ENCODE measurements around the gene DPP6. TPM values are rescaled to one million over a fixed set of nuclear protein-coding genes. Genes with fewer than 3 reads are reported as not detected.

Gene DPP6
- total RNA-seq, 1 experiment from 2014 or later, result not detected

GRCh38 chr7:154416714-154417113 is 364.5 kb downstream of the DPP6 start:
- BruUV-seq (replicated peaks), result no TSS peak
- no peaks in the 10 kb centered on the region for H3K4me1 ChIP-seq (replicated peaks; ENCODE audit: insufficient read depth)
- intact Hi-C loops (cut with micrococcal nuclease; ENCODE audit: unreplicated experiment), result no loop called here
- DNase-seq, result no peak
- no peak for TF ChIP-seq CTCF (conservative IDR thresholded peaks at IDR 0.05)
- TF ChIP-seq EZH2 (IDR thresholded peaks at IDR 0.05; ENCODE audit: low read depth), result no peak
- ChIA-PET POLR2A (ENCODE audit: unreplicated experiment) (no interaction called here), CTCF (no interaction called here)
- peaks cover 32% of the 10 kb centered on the region for H3K27me3 ChIP-seq (ENCODE audit: insufficient read depth, low read depth)
- no peak overlapping the region for H2AFZ ChIP-seq
- no peak overlapping the region for H3K4me3 ChIP-seq
- no peak overlapping the region for H3K4me2 ChIP-seq
- no peaks in the 10 kb centered on the region for H3K79me2 ChIP-seq (ENCODE audit: low read depth)
- no peaks in the 10 kb centered on the region for H3K9me2 ChIP-seq (ENCODE audit: insufficient read depth)
- 0 out of 2 replicates have a peak, but pooled peaks cover 4% of the 10 kb centered on the region for H4K20me1 ChIP-seq (ENCODE audit: insufficient read depth)
- H3K36me3 ChIP-seq (ENCODE audit: low read depth), result no peaks in the 10 kb centered on the region
- no peak overlapping the region for H3K27ac ChIP-seq
- no peaks in the 10 kb centered on the region for H3K9me3 ChIP-seq (ENCODE audit: insufficient read depth, low read depth)
- H3F3A ChIP-seq (ENCODE audit: insufficient read depth, low read depth), result no peaks in the 10 kb centered on the region

GRCh38 chr7:154419344-154419743 is 367.1 kb downstream of the DPP6 start:
- intact Hi-C loops (cut with micrococcal nuclease; ENCODE audit: unreplicated experiment), result no loop called here
- BruUV-seq (replicated peaks), result no TSS peak
- Histone ChIP-seq H4K20me1 (ENCODE audit: insufficient read depth) (0 out of 2 replicates have a peak, but pooled peaks cover 3% of the 10 kb centered on the region), H3K9me2 (ENCODE audit: insufficient read depth) (no peaks in the 10 kb centered on the region), H3K9me3 (ENCODE audit: insufficient read depth, low read depth) (no peaks in the 10 kb centered on the region), H3K4me2 (no peak overlapping the region), H3K4me1 (replicated peaks; ENCODE audit: insufficient read depth) (no peaks in the 10 kb centered on the region), H2AFZ (no peak overlapping the region), H3K36me3 (ENCODE audit: low read depth) (no peaks in the 10 kb centered on the region), H3K79me2 (ENCODE audit: low read depth) (no peaks in the 10 kb centered on the region), H3K27ac (no peak overlapping the region), H3K4me3 (no peak overlapping the region), H3K27me3 (ENCODE audit: insufficient read depth, low read depth) (peaks cover 51% of the 10 kb centered on the region), H3F3A (ENCODE audit: insufficient read depth, low read depth) (no peaks in the 10 kb centered on the region)
- ChIA-PET POLR2A (ENCODE audit: unreplicated experiment) (no interaction called here), CTCF (no interaction called here)
- DNase-seq, result no peak
- TF ChIP-seq EZH2 (IDR thresholded peaks at IDR 0.05; ENCODE audit: low read depth) (no peak), CTCF (conservative IDR thresholded peaks at IDR 0.05) (no peak)

DNA sequence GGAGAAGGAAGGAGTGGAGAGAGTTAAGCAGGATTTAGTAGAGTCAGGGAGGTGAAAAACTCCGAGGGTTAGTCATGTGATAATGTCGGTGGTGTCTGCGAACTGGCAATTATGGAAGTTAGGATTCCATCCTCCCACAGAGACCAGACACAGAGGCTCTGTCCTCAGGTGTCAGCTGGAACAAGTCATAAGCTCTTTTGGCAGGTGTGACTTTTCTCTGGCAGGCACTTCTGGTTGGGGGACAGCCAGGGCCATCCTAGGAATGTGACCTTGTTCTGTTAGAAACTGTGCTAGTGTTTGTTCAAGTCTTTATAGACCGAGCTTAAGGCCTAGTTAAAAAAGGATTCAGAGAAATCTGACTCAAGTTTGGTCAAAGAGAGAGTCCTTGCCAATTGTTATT is 371.0 kb downstream of the DPP6 start:
- Histone ChIP-seq H3K79me2 (ENCODE audit: low read depth) (no peaks in the 10 kb centered on the region), H2AFZ (no peak overlapping the region), H3K4me3 (no peak overlapping the region), H3K9me3 (ENCODE audit: insufficient read depth, low read depth) (no peaks in the 10 kb centered on the region), H3K9me2 (ENCODE audit: insufficient read depth) (no peaks in the 10 kb centered on the region), H3K27me3 (ENCODE audit: insufficient read depth, low read depth) (peaks cover 51% of the 10 kb centered on the region), H4K20me1 (ENCODE audit: insufficient read depth) (no peaks in the 10 kb centered on the region), H3K4me2 (no peak overlapping the region), H3K27ac (no peak overlapping the region), H3K4me1 (replicated peaks; ENCODE audit: insufficient read depth) (no peaks in the 10 kb centered on the region), H3K36me3 (ENCODE audit: low read depth) (no peaks in the 10 kb centered on the region), H3F3A (ENCODE audit: insufficient read depth, low read depth) (no peaks in the 10 kb centered on the region)
- no peak for DNase-seq
- CTCF ChIA-PET, result no interaction called here
- no TSS peak for BruUV-seq (replicated peaks)
- intact Hi-C loops (cut with micrococcal nuclease; ENCODE audit: unreplicated experiment), result no loop called here
- POLR2A ChIA-PET (ENCODE audit: unreplicated experiment), result no interaction called here
- TF ChIP-seq CTCF (conservative IDR thresholded peaks at IDR 0.05) (no peak), EZH2 (IDR thresholded peaks at IDR 0.05; ENCODE audit: low read depth) (no peak)
